ENCODE measurements around the gene SCRN1. TPM values are rescaled to one million over a fixed set of nuclear protein-coding genes. Genes with fewer than 3 reads are reported as not detected.

Gene SCRN1
- total and polyA plus RNA-seq, 2 of the 13 experiments (the other 11 are each of a cell fraction or from before 2014, with no cell fraction given): 43.2 to 49.8 TPM

GRCh38 chr7:29968683-29969395 lies 20.8 kb downstream of the SCRN1 start:
- no peak overlapping the region for H3K4me2 ChIP-seq (ENCODE audit: low read depth, low read length)
- no peaks in the 10 kb centered on the region for H3K27me3 ChIP-seq (ENCODE audit: control insufficient read depth in 1 of 2, insufficient read depth in 2 of 2, low read length in 2 of 2)
- no peak overlapping the region for H3K27ac ChIP-seq (ENCODE audit: extremely low read length, insufficient read depth, low read length)
- TF ChIP-seq SAFB2 (CRISPR knock-in tag; IDR thresholded peaks at IDR 0.05; ENCODE audit: borderline replicate concordance, low read depth) (no peak), CHD4 (IDR thresholded peaks at IDR 0.05; ENCODE audit: borderline replicate concordance, low read length) (no peak), ZBTB33 (CRISPR knock-in tag; IDR thresholded peaks at IDR 0.05) (0 out of 2 replicates have a peak, but pooled peaks have one; percentile 10)
- DNase-seq (ENCODE audit: low spot score) (no peak), FAIRE-seq (no peak), ATAC-seq (no peak)
- no peak overlapping the region for H3K9ac ChIP-seq (ENCODE audit: insufficient read depth, low read depth, low read length)
- no peak overlapping the region for H3K4me3 ChIP-seq (replicated peaks in 1 of 3; ENCODE audit: insufficient read depth in 1 of 3, low read depth in 2 of 3, low read length in 3 of 3)
- no TSS peak for BruUV-seq (replicated peaks)
- in situ Hi-C loops (cut with HindIII; ENCODE audit: extremely low pct_ligation_motif_present, low pct_unique_long_range_greater_than_20kb) (no loop called here), intact Hi-C loops (cut with micrococcal nuclease; ENCODE audit: unreplicated experiment) (no loop called here)
- H3K9me3 ChIP-seq (ENCODE audit: low read length): no peaks in the 10 kb centered on the region
- ChIA-PET CTCF (ENCODE audit: low intra/inter-chr PET ratio, low total read pairs) (no interaction called here), POLR2A (interaction anchor here (1.0 kb wide), 1 partner anchor 9 kb away, joined by 3 read pairs; no protein-coding TSS in a partner anchor)
- 96% methylated on average over 12 of the region's 12 CpGs for WGBS (ENCODE audit: low lambda C conversion rate)
- H3K36me3 ChIP-seq (replicated peaks in 1 of 2; ENCODE audit: control insufficient read depth in 1 of 2, insufficient read depth in 2 of 2, low read length in 2 of 2): peaks cover 8 to 30% of the 10 kb centered on the region in 2 experiments
- no peaks in the 10 kb centered on the region for H3K4me1 ChIP-seq (ENCODE audit: insufficient read depth, low read length)
- no peak overlapping the region for H2AFZ ChIP-seq (ENCODE audit: low read length)
- H4K20me1 ChIP-seq (ENCODE audit: insufficient read depth, low read length): peaks cover 29% of the 10 kb centered on the region
- peaks cover 46% of the 10 kb centered on the region for H3K79me2 ChIP-seq (ENCODE audit: insufficient read depth, low read length)

- CTCF ChIA-PET (ENCODE audit: low intra/inter-chr PET ratio, low total read pairs): no interaction called here
- no peaks in the 10 kb centered on the region; the same call in 1 of the 2 replicates for H3K4me1 ChIP-seq (ENCODE audit: insufficient read depth, low read length)
- in situ Hi-C loops (cut with HindIII; ENCODE audit: extremely low pct_ligation_motif_present, low pct_unique_long_range_greater_than_20kb): no loop called here
- DNase-seq (ENCODE audit: low spot score) (no peak), ATAC-seq (no peak), FAIRE-seq (no peak)
- H3K4me3 ChIP-seq (replicated peaks in 1 of 3; ENCODE audit: insufficient read depth in 1 of 3, low read depth in 2 of 3, low read length in 3 of 3): no peak overlapping the region
- WGBS (ENCODE audit: low lambda C conversion rate): 85% methylated on average over 3 of the region's 3 CpGs
- no peaks in the 10 kb centered on the region for H3K9me3 ChIP-seq (ENCODE audit: low read length)
- peaks cover 8% of the 10 kb centered on the region for H4K20me1 ChIP-seq (ENCODE audit: insufficient read depth, low read length)
- intact Hi-C loops (cut with micrococcal nuclease; ENCODE audit: unreplicated experiment): no loop called here
- no TSS peak for BruUV-seq (replicated peaks)
- H3K4me2 ChIP-seq (ENCODE audit: low read depth, low read length): no peak overlapping the region
- no peak overlapping the region for H3K9ac ChIP-seq (ENCODE audit: insufficient read depth, low read depth, low read length)
- H3K36me3 ChIP-seq (replicated peaks in 1 of 2; ENCODE audit: control insufficient read depth in 1 of 2, insufficient read depth in 2 of 2, low read length in 2 of 2): peaks cover 8 to 36% of the 10 kb centered on the region in 2 experiments
- H2AFZ ChIP-seq (ENCODE audit: low read length): no peak overlapping the region
- H3K79me2 ChIP-seq (ENCODE audit: insufficient read depth, low read length): peaks cover 9% of the 10 kb centered on the region
- POLR2A ChIA-PET: no interaction called here
- no peaks in the 10 kb centered on the region for H3K27me3 ChIP-seq (ENCODE audit: control insufficient read depth in 1 of 2, insufficient read depth in 2 of 2, low read length in 2 of 2)
- no peak overlapping the region for H3K27ac ChIP-seq (ENCODE audit: extremely low read length, insufficient read depth, low read length)
- TF ChIP-seq NR1H2 (CRISPR knock-in tag; IDR thresholded peaks at IDR 0.05; ENCODE audit: borderline replicate concordance, low read depth) (no peak), ZNF619 (CRISPR knock-in tag; IDR thresholded peaks at IDR 0.05) (no peak), ZNF672 (CRISPR knock-in tag; IDR thresholded peaks at IDR 0.05) (no peak), MEIS2 (CRISPR knock-in tag; IDR thresholded peaks at IDR 0.05) (no peak), HHEX (CRISPR knock-in tag; IDR thresholded peaks at IDR 0.05) (no peak), ZNF614 (CRISPR knock-in tag; IDR thresholded peaks at IDR 0.05; ENCODE audit: borderline replicate concordance) (no peak), ZBTB26 (CRISPR knock-in tag; IDR thresholded peaks at IDR 0.05; ENCODE audit: borderline replicate concordance) (no peak), ZNF770 (CRISPR knock-in tag; IDR thresholded peaks at IDR 0.05) (no peak), ZNF607 (CRISPR knock-in tag; IDR thresholded peaks at IDR 0.05; ENCODE audit: borderline replicate concordance) (no peak), MTA3 (CRISPR knock-in tag; IDR thresholded peaks at IDR 0.05) (no peak)
Measured at GRCh38 chr7:29965030-29965429, 24.6 kb downstream of the SCRN1 start.

Measured in HepG2 (cell line).